HepG2 (cell line): ENCODE results near the gene TOPORS. TPM values are rescaled to one million over a fixed set of nuclear protein-coding genes. Genes with fewer than 3 reads are reported as not detected.

Experiments used
- ATAC-seq: fragments of 200-7000 bp; cut with Tn5 transposase; 3 replicates; pipeline ENCODE4 v1.9.1; 2020; ENCODE audit warnings: mild to moderate bottlenecking, moderate library complexity
- BruUV-seq: library from RNA; stranded (reverse); fragments of 400-500 nt; replicated peaks from 2 replicates; lab custom pipeline; 2021; lab: Mats Ljungman, UMichigan
- CTCF ChIA-PET: fragments of 300-600 bp; formaldehyde crosslinking; extraction: SDS; loops from one replicate; lab custom pipeline; 2021; ENCODE audit warnings: low total read pairs, inconsistent platforms, low intra/inter-chr PET ratio; lab: Yijun Ruan, JAX
- POLR2A ChIA-PET: fragments of 350-600 bp; sonication (Branson Sonifier 250); formaldehyde crosslinking; loops from one replicate; lab custom pipeline; 2020; ENCODE audit warnings: antibody characterized with exemption, inconsistent platforms; lab: Yijun Ruan, JAX
- DNase-seq: peaks from one replicate; pipeline ENCODE4 v3.0.0-alpha.2; 2015; ENCODE audit warnings: low spot score
- FAIRE-seq: peaks from 3 replicates; lab custom pipeline; 2011; peaks lifted over from hg19 to GRCh38; lab: Jason Lieb, UNC
- H2AFZ ChIP-seq: one replicate; pipeline ENCODE4 v1.6.1; 2011; ENCODE audit warnings: low read length, inconsistent platforms
- H3K27ac ChIP-seq: fragments of 300-600 bp; 3 replicates; pipeline ENCODE4 v1.8.0; 2011; ENCODE audit warnings: mixed run types, mild to moderate bottlenecking, mixed read lengths, low read length, inconsistent platforms; ENCODE audit not compliant: insufficient read depth; ENCODE audit errors: extremely low read length
- H3K27me3 ChIP-seq, 2 experiments: fragments of 200-600 bp in 1 of 2; 2 replicates in 1 of 2; 3 replicates in 1 of 2; pipeline versions ENCODE4 v1.6.0 to v1.8.0; 2011; ENCODE audit warnings: low read length in 2 of 2, mild to moderate bottlenecking in 2 of 2, moderate library complexity in 2 of 2, inconsistent platforms in 1 of 2; ENCODE audit not compliant: insufficient read depth in 2 of 2, control insufficient read depth in 1 of 2
- H3K36me3 ChIP-seq, 2 experiments: fragments of 200-600 bp in 1 of 2; replicated peaks in 1 of 2; 2 replicates in 1 of 2; 3 replicates in 1 of 2; pipeline versions ENCODE4 v1.5.1 to v1.8.0; 2011; ENCODE audit warnings: low read length in 2 of 2, inconsistent platforms in 1 of 2; ENCODE audit not compliant: insufficient read depth in 2 of 2, control insufficient read depth in 1 of 2
- H3K4me1 ChIP-seq: 2 replicates; pipeline ENCODE4 v1.5.1; 2012; ENCODE audit warnings: low read length, inconsistent platforms; ENCODE audit not compliant: insufficient read depth
- H3K4me2 ChIP-seq: 2 replicates; pipeline ENCODE4 v1.6.0; 2011; ENCODE audit warnings: low read depth, low read length, inconsistent platforms
- H3K4me3 ChIP-seq, 3 experiments: fragments of 200-600 bp in 1 of 3; sonication (generic), shearing (Covaris generic) in 1 of 3; replicated peaks in 1 of 3; 2 replicates each; pipeline ENCODE4 v1.5.1; 2011 to 2016; ENCODE audit warnings: low read length in 3 of 3, inconsistent platforms in 2 of 3, low read depth in 2 of 3, mild to moderate bottlenecking in 2 of 3, control low read depth in 1 of 3, mixed read lengths in 1 of 3; ENCODE audit not compliant: insufficient read depth in 1 of 3
- H3K79me2 ChIP-seq: one replicate; pipeline ENCODE4 v1.6.1; 2011; ENCODE audit warnings: low read length, inconsistent platforms; ENCODE audit not compliant: insufficient read depth
- H3K9ac ChIP-seq: 2 replicates; pipeline ENCODE4 v1.6.0; 2011; ENCODE audit warnings: mild to moderate bottlenecking, low read depth, low read length, inconsistent platforms; ENCODE audit not compliant: insufficient read depth
- H3K9me3 ChIP-seq: 2 replicates; pipeline ENCODE4 v1.5.1; 2012; ENCODE audit warnings: mild to moderate bottlenecking, low read length
- H4K20me1 ChIP-seq: 2 replicates; pipeline ENCODE4 v1.6.0; 2011; ENCODE audit warnings: inconsistent platforms, mild to moderate bottlenecking, low read length, moderate library complexity; ENCODE audit not compliant: insufficient read depth
- CBFB ChIP-seq: sonication (generic); formaldehyde crosslinking; IDR thresholded peaks from 2 replicates; pipeline ENCODE4 v1.4.0; 2020; ENCODE audit warnings: missing genetic modification reagents
- ELF1 ChIP-seq: sonication (generic); formaldehyde crosslinking; IDR thresholded peaks from 2 replicates; pipeline ENCODE4 v1.4.0; 2020; ENCODE audit warnings: missing genetic modification reagents
- HMGA1 ChIP-seq: sonication (generic); formaldehyde crosslinking; conservative IDR thresholded peaks from 2 replicates; pipeline ENCODE4 v1.4.0; 2020; ENCODE audit warnings: missing genetic modification reagents
- HOXA3 ChIP-seq: sonication (generic); formaldehyde crosslinking; IDR thresholded peaks from 2 replicates; pipeline ENCODE4 v1.5.0; 2020; ENCODE audit warnings: missing genetic modification reagents
- HOXA5 ChIP-seq: sonication (generic); formaldehyde crosslinking; IDR thresholded peaks from 2 replicates; pipeline ENCODE4 v1.4.0; 2020; ENCODE audit warnings: missing genetic modification reagents
- MXD1 ChIP-seq: sonication (generic); formaldehyde crosslinking; IDR thresholded peaks from 2 replicates; pipeline ENCODE4 v1.4.0; 2020; ENCODE audit warnings: mild to moderate bottlenecking, missing genetic modification reagents
- MYNN ChIP-seq: sonication (generic); formaldehyde crosslinking; IDR thresholded peaks from 2 replicates; pipeline ENCODE4 v1.4.0; 2020; ENCODE audit warnings: mild to moderate bottlenecking, low read depth, missing genetic modification reagents
- NCOA2 ChIP-seq: sonication (generic); formaldehyde crosslinking; IDR thresholded peaks from 2 replicates; pipeline ENCODE4 v1.8.0; 2022; ENCODE audit warnings: inconsistent platforms
- NFE2L2 ChIP-seq: fragments of 150-350 bp; IDR thresholded peaks from 2 replicates; pipeline ENCODE4 v1.6.1; 2014; ENCODE audit warnings: low read length
- RARA ChIP-seq: IDR thresholded peaks from 2 replicates; pipeline ENCODE4 v1.6.1; 2016; ENCODE audit warnings: missing genetic modification reagents, missing compliant biosample characterization
- SMARCC2 ChIP-seq: fragments of 450-650 bp; IDR thresholded peaks from 2 replicates; pipeline ENCODE4 v1.6.1; 2017; ENCODE audit warnings: antibody characterized with exemption, mild to moderate bottlenecking
- SMC3 ChIP-seq: IDR thresholded peaks from 2 replicates; pipeline ENCODE4 v1.6.1; 2011; ENCODE audit warnings: low read length, improper control_type of control experiment
- SP140L ChIP-seq: sonication (generic); formaldehyde crosslinking; IDR thresholded peaks from 2 replicates; pipeline ENCODE4 v1.4.0; 2020; ENCODE audit warnings: missing genetic modification reagents, borderline replicate concordance
- SP4 ChIP-seq: sonication (generic); formaldehyde crosslinking; IDR thresholded peaks from 2 replicates; pipeline ENCODE4 v1.8.1; 2023; ENCODE audit warnings: mild to moderate bottlenecking, missing genetic modification reagents
- THAP7 ChIP-seq: sonication (generic); formaldehyde crosslinking; IDR thresholded peaks from 2 replicates; pipeline ENCODE4 v1.8.1; 2023; ENCODE audit warnings: mild to moderate bottlenecking, missing genetic modification reagents
- ZBTB42 ChIP-seq: sonication (generic); formaldehyde crosslinking; IDR thresholded peaks from 2 replicates; pipeline ENCODE4 v1.5.0; 2020; ENCODE audit warnings: mild to moderate bottlenecking, missing genetic modification reagents
- ZFP1 ChIP-seq: IDR thresholded peaks from 2 replicates; pipeline ENCODE4 v1.6.1; 2016
- ZFP82 ChIP-seq: sonication (generic); formaldehyde crosslinking; IDR thresholded peaks from 2 replicates; pipeline ENCODE4 v1.5.1; 2020; ENCODE audit warnings: mild to moderate bottlenecking, missing genetic modification reagents, borderline replicate concordance
- ZMAT3 ChIP-seq: sonication (generic); formaldehyde crosslinking; conservative IDR thresholded peaks from 2 replicates; pipeline ENCODE4 v1.7.0; 2021; ENCODE audit warnings: missing genetic modification reagents
- ZNF512 ChIP-seq: sonication (generic); formaldehyde crosslinking; IDR thresholded peaks from 2 replicates; pipeline ENCODE4 v1.4.0; 2020; ENCODE audit warnings: mild to moderate bottlenecking, missing genetic modification reagents
- ZNF614 ChIP-seq: IDR thresholded peaks from 2 replicates; pipeline ENCODE4 v1.6.1; 2018; ENCODE audit warnings: missing biosample characterization, missing genetic modification reagents, inconsistent platforms, borderline replicate concordance
- ZNF775 ChIP-seq: sonication (generic); formaldehyde crosslinking; IDR thresholded peaks from 2 replicates; pipeline ENCODE4 v1.4.0; 2020; ENCODE audit warnings: missing genetic modification reagents, mild to moderate bottlenecking, moderate library complexity, borderline replicate concordance
- ZSCAN25 ChIP-seq: sonication (generic); formaldehyde crosslinking; IDR thresholded peaks from 2 replicates; pipeline ENCODE4 v1.8.0; 2022; ENCODE audit warnings: mild to moderate bottlenecking, missing genetic modification reagents
- WGBS: methylation state at CpG from one replicate; pipeline ENCODE4 v1.1.6; 2017; ENCODE audit warnings: low lambda C conversion rate; 5-methylcytosine and 5-hydroxymethylcytosine counted together
- in situ Hi-C: cut with HindIII; loops from 2 replicates; pipeline ENCODE4 v1.10.0; 2017; ENCODE audit warnings: low pct_unique_long_range_greater_than_20kb; ENCODE audit not compliant: extremely low pct_ligation_motif_present
- intact Hi-C: fragments of 100-400 bp; cut with micrococcal nuclease; formaldehyde crosslinking; loops from one replicate; pipeline ENCODE4 v1.10.0; 2022; ENCODE audit not compliant: unreplicated experiment
- polyA plus RNA-seq, 8 experiments: library from polyadenylated mRNA; depleted of rRNA in 3 of 8; stranded (reverse) in 7 of 8; unstranded in 1 of 8; fragments of >200 nt; fragmentation: Illumina TruSeq in 4 of 8; extraction: Trizol in 4 of 8; gene quantifications; 2 replicates each; pipeline versions ENCODE4 v1.2.1 to v1.2.3, GENCODE V29; 2011 to 2016; ENCODE audit warnings: low read depth in 4 of 8, missing spikeins in 1 of 8, mixed read lengths in 1 of 8; ENCODE audit not compliant: insufficient read depth in 1 of 8
- total RNA-seq, 5 experiments: library from RNA; depleted of rRNA; stranded (reverse); fragments of >200 nt; fragmentation: Illumina TruSeq; extraction: Trizol; gene quantifications; 2 replicates each; pipeline ENCODE4 v1.2.3, GENCODE V29; 2016; ENCODE audit warnings: low read depth in 1 of 5
- TF ChIP-seq, protein P1 (sequence below): sonication (generic); formaldehyde crosslinking; conservative IDR thresholded peaks from 2 replicates; pipeline ENCODE4 v1.4.0; 2020; ENCODE audit warnings: missing genetic modification reagents

TOPORS gene
- total and polyA plus RNA-seq, 2 of the 13 experiments (the other 11 are each of a cell fraction or from before 2014, with no cell fraction given) = 6.8 to 19.6 TPM

DNA sequence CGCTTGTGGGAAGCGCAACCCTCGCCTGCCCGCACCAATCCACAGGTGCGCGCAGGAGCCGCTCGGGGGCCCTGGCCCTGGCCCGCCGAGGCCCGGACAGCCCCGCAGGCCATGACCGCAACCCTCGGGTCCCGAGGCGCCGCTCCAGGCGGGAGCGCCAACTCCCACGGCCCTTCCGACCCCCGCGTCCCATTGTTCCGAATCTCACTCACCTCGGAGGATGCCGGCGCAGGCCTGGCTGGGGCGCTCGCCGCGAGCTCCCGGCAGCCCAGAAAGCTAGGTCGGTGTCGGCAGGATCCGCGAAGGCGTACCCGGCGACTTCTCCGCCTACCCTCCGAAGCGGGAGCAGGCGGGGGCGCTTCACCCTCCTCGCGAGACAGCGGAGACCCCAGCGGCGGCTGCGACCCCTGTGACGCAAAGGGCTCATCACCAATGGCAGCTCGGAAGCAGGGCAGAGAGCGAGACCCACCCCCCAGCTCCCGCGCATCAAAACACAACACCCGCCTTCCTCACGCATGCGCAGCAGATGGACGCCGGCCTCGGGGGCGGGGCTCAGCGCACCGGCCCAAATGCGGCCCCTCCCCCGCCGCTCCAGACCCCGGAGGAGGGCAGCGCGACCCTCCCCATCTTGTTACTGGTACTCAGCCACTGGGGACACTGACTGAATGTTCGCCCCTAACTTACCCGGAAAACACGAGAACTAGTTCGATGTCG lies 1.7 kb downstream of the TOPORS start:
- in situ Hi-C loops (no loop called here), intact Hi-C loops (no loop called here)
- no TSS peak for BruUV-seq
- DNase-seq = peak; percentile 93
- Histone ChIP-seq H4K20me1 (peaks cover 28% of the 10 kb centered on the region), H3K79me2 (peaks cover 63% of the 10 kb centered on the region), H2AFZ (no peak overlapping the region), H3K4me3 (peak overlapping the region; percentile 89 to 91 (median 90)), H3K27ac (peak overlapping the region; percentile 96), H3K4me2 (peak overlapping the region; percentile 84), H3K27me3 (no peaks in the 10 kb centered on the region; a peak in 1 of 5 replicates), H3K9me3 (no peaks in the 10 kb centered on the region), H3K36me3 (no peaks in the 10 kb centered on the region; a peak in 1 of 5 replicates), H3K4me1 (peaks cover 34% of the 10 kb centered on the region), H3K9ac (peak overlapping the region; percentile 92)
- ATAC-seq = peak; percentile 89
- POLR2A ChIA-PET = interaction anchor here (1.0 to 3.6 kb wide), 14 partner anchors 12 to 701 kb away, joined by 3 to 43 read pairs (median 4); partner anchors contain the start of genes ACO1, DNAJA1, NDUFB6 and RIGI
- FAIRE-seq = peak; percentile 52
- WGBS = 0% methylated on average over 6 of the region's 75 CpGs
- CTCF ChIA-PET = interaction anchor here (0.9 kb wide), 1 partner anchor 22 kb away, joined by 3 read pairs; the partner anchor contains the start of gene NDUFB6
- TF ChIP-seq SP4 (peak; percentile 46; the same call in 1 of the 2 replicates), SMC3 (no peak), ZNF512 (CRISPR knock-in tag) (no peak), CBFB (no peak), ZMAT3 (no peak; the same call in 1 of the 2 replicates), HOXA3 (CRISPR knock-in tag) (peak; percentile 91), ZBTB42 (CRISPR knock-in tag) (no peak), RARA (CRISPR knock-in tag) (no peak), MXD1 (CRISPR knock-in tag) (no peak), ZSCAN25 (CRISPR knock-in tag) (no peak), HOXA5 (CRISPR knock-in tag) (peak; percentile 34; the same call in 1 of the 2 replicates), ZNF614 (CRISPR knock-in tag) (peak; percentile 61; the same call in 1 of the 2 replicates), SP140L (CRISPR knock-in tag) (no peak), ZFP82 (CRISPR knock-in tag) (no peak), THAP7 (CRISPR knock-in tag) (no peak), ELF1 (CRISPR knock-in tag) (peak; percentile 58), NCOA2 (CRISPR knock-in tag) (0 out of 2 replicates have a peak, but pooled peaks have one; percentile 24), SMARCC2 (no peak), ZFP1 (CRISPR knock-in tag) (no peak), ZNF775 (CRISPR knock-in tag) (no peak), MYNN (CRISPR knock-in tag) (no peak), NFE2L2 (no peak), HMGA1 (CRISPR knock-in tag) (no peak)
- TF ChIP-seq, protein P1, sequence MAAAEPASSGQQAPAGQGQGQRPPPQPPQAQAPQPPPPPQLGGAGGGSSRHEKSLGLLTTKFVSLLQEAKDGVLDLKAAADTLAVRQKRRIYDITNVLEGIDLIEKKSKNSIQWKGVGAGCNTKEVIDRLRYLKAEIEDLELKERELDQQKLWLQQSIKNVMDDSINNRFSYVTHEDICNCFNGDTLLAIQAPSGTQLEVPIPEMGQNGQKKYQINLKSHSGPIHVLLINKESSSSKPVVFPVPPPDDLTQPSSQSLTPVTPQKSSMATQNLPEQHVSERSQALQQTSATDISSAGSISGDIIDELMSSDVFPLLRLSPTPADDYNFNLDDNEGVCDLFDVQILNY (CRISPR knock-in tag) = no peak
